Suprapubic skin (tissue), 4 donors: ENCODE results near the gene REM2.

ENCODE experiments used
- CTCF ChIP-seq, 2 donors: fragments of 200-600 bp in 1 of 2; fragments of 450-650 bp in 1 of 2; sonication (generic) in 1 of 2; IDR thresholded peaks; one replicate each; pipeline ENCODE4 v1.5.1; 2016 to 2019; ENCODE audit warnings: antibody characterized with exemption in 2 of 2, mild to moderate bottlenecking in 1 of 2, moderate library complexity in 1 of 2
- EP300 ChIP-seq: sonication (generic); formaldehyde crosslinking; IDR thresholded peaks from one replicate; pipeline ENCODE4 v1.6.1; 2017; ENCODE audit warnings: antibody characterized with exemption
- POLR2A ChIP-seq, 2 donors: fragments of 450-650 bp; IDR thresholded peaks; one replicate each; pipeline ENCODE4 v1.6.1; 2017; ENCODE audit warnings: antibody characterized with exemption in 2 of 2, mild to moderate bottlenecking in 2 of 2, moderate library complexity in 2 of 2
- POLR2AphosphoS5 ChIP-seq, 3 donors: sonication (generic); formaldehyde crosslinking; IDR thresholded peaks; one replicate each; pipeline ENCODE4 v1.6.1; 2017; ENCODE audit warnings: antibody characterized with exemption in 3 of 3

GRCh38 chr14:22900081-22900799 is 17.2 kb downstream of the REM2 start:
- peak; percentile 49 to 51 for TF ChIP-seq CTCF (IDR thresholded peaks at IDR 0.05)
- no peak for TF ChIP-seq EP300
- TF ChIP-seq POLR2A (IDR thresholded peaks at IDR 0.05) = no peak
- TF ChIP-seq POLR2AphosphoS5 (IDR thresholded peaks at IDR 0.05) = no peak
